BJ (cell line): ENCODE data around the gene KDM4B. TPM values are rescaled to one million over a fixed set of nuclear protein-coding genes. Genes with fewer than 3 reads are reported as not detected.

ENCODE experiments used
- CTCF ChIA-PET: fragments of 350-600 bp; formaldehyde crosslinking; extraction: SDS; loops from one replicate; lab custom pipeline; 2021; ENCODE audit warnings: antibody characterized with exemption, inconsistent platforms; lab: Yijun Ruan, JAX
- POLR2A ChIA-PET: fragments of 300-600 bp; sonication (Branson Sonifier 250); formaldehyde crosslinking; extraction: SDS; loops from one replicate; lab custom pipeline; 2021; ENCODE audit warnings: antibody characterized with exemption; lab: Charles Lee
- DNase-seq: peaks from one replicate; pipeline ENCODE4 v3.0.0-alpha.2; 2011; ENCODE audit warnings: low read depth
- H3K27me3 ChIP-seq: 2 replicates; pipeline ENCODE4 v1.6.0; 2011; ENCODE audit warnings: low read length; ENCODE audit not compliant: control insufficient read depth, insufficient read depth
- H3K36me3 ChIP-seq: 2 replicates; pipeline ENCODE4 v1.5.1; 2011; ENCODE audit warnings: low read length; ENCODE audit not compliant: control insufficient read depth, insufficient read depth
- H3K4me3 ChIP-seq: 2 replicates; pipeline ENCODE4 v1.5.1; 2011; ENCODE audit warnings: low read depth, mild to moderate bottlenecking, control low read depth, low read length
- polyA plus RNA-seq: library from polyadenylated mRNA; depleted of rRNA; stranded (reverse); fragments of >200 nt; gene quantifications from 2 replicates; pipeline ENCODE4 v1.2.3, GENCODE V29; 2011
- TF ChIP-seq, protein P1 (sequence below): IDR thresholded peaks from 2 replicates; pipeline ENCODE4 v1.5.1; 2011; ENCODE audit warnings: low read depth, mild to moderate bottlenecking, control low read depth, inconsistent platforms, low read length, moderate library complexity; ENCODE audit not compliant: insufficient read depth

KDM4B gene
- polyA plus RNA-seq, 1 experiment: 15.2 TPM

DNA sequence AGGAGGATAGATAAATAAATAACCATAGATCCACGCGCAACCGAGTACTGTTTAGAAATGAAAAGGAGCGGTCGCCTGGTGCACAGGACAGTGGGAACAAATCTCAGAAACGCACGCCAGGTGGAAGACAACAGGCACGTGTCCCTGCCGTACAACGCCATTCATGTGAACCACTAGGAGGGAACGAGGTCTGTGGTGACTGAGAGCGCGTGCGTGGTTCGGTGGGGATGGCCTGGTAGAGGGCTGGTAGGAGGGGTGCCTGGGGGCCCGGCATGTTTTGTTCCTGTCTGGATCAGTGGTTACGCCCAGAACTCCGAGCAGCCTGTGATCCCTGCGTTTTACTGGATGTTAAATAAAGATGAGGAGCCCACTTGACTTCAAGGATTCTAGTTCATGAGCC, 111.9 kb downstream of the KDM4B start:
- H3K4me3 ChIP-seq: no peak overlapping the region
- ChIA-PET POLR2A (no interaction called here), CTCF (no interaction called here)
- H3K27me3 ChIP-seq: no peaks in the 10 kb centered on the region
- TF ChIP-seq, protein P1, sequence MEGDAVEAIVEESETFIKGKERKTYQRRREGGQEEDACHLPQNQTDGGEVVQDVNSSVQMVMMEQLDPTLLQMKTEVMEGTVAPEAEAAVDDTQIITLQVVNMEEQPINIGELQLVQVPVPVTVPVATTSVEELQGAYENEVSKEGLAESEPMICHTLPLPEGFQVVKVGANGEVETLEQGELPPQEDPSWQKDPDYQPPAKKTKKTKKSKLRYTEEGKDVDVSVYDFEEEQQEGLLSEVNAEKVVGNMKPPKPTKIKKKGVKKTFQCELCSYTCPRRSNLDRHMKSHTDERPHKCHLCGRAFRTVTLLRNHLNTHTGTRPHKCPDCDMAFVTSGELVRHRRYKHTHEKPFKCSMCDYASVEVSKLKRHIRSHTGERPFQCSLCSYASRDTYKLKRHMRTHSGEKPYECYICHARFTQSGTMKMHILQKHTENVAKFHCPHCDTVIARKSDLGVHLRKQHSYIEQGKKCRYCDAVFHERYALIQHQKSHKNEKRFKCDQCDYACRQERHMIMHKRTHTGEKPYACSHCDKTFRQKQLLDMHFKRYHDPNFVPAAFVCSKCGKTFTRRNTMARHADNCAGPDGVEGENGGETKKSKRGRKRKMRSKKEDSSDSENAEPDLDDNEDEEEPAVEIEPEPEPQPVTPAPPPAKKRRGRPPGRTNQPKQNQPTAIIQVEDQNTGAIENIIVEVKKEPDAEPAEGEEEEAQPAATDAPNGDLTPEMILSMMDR: no peak
- no peak for DNase-seq
- peaks cover 46% of the 10 kb centered on the region for H3K36me3 ChIP-seq

DNA sequence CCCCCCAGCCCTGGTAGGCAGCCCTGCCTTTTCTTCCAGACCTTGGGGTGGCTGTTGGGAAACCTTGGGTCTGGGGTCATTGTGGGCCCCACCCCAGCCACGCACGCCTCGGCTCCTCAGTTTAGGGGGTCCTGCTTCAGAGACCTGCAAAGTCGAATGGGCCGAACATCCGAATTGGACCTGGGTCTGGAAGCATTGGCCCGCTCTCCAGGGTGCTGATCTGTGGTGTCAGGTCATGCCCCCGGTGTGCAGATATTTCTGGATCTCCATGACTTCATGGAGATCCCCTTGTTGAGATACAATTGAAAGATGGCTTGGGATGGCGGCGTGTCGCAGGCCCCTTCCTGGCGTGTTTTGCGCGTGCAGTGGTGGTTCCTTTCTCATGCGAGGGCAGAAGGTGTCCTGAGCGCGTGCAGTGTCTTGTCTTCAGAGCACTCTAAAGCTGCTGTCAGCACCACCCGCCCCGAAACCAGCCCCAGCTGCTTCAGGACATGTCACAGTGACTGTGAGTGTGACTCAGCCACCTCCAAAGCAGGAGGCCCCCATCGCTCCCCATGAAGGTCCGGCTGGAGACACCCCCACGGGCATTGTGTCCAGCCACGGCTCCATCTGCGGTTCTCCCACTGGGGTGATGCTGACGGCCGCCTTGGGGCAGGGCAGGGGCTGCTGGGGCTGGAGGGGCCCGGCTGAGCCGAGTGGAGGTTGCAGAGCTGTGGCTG, 112.7 kb downstream of the KDM4B start:
- no peak for DNase-seq
- TF ChIP-seq, protein P1: no peak
- POLR2A ChIA-PET: no interaction called here
- H3K36me3 ChIP-seq: peaks cover 47% of the 10 kb centered on the region
- CTCF ChIA-PET: interaction anchor here (1.1 kb wide), 1 partner anchor 38 kb away, joined by 3 read pairs; no protein-coding TSS in a partner anchor
- H3K4me3 ChIP-seq: no peak overlapping the region
- no peaks in the 10 kb centered on the region for H3K27me3 ChIP-seq

DNA sequence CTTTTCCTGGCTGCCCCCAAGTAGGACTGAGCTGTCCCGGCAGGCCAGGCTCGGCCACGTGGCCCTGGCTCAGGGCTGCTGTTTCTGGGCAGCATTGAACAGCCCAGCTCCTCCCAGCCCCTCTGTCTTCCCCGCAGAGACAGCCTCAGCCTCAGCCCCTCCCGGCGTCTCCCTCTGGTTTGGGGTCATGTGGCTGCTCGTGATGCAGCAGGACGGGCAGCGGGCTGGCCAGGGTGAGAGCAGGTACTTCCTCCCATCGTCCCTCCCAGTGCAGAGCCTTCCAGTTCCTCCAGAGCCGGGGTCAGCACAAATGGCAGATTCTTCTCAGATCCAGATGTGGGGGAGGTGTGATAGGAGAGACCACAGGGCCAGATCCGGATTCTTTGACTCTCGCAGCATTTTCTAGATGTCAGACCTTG, 114.6 kb downstream of the KDM4B start:
- TF ChIP-seq, protein P1: no peak
- CTCF ChIA-PET: no interaction called here
- Histone ChIP-seq H3K4me3 (no peak overlapping the region), H3K36me3 (peaks cover 50% of the 10 kb centered on the region), H3K27me3 (no peaks in the 10 kb centered on the region)
- no peak for DNase-seq
- POLR2A ChIA-PET: no interaction called here

- TF ChIP-seq, protein P1: no peak
- ChIA-PET CTCF (interaction anchor here (0.6 kb wide), 1 partner anchor 433 kb away, joined by 3 read pairs; no protein-coding TSS in a partner anchor), POLR2A (no interaction called here)
- no peak for DNase-seq
- H3K36me3 ChIP-seq: peaks cover 49% of the 10 kb centered on the region
- no peak overlapping the region for H3K4me3 ChIP-seq
- no peaks in the 10 kb centered on the region for H3K27me3 ChIP-seq
These were observed 116.7 kb downstream of the KDM4B start for GRCh38 chr19:5085566-5085965.

- H3K36me3 ChIP-seq: peaks cover 48% of the 10 kb centered on the region
- ChIA-PET POLR2A (no interaction called here), CTCF (no interaction called here)
- TF ChIP-seq, protein P1: no peak
- H3K27me3 ChIP-seq: no peaks in the 10 kb centered on the region
- H3K4me3 ChIP-seq: no peak overlapping the region
- DNase-seq: no peak
These were observed 117.3 kb downstream of the KDM4B start for GRCh38 chr19:5086230-5086629.
